T-helper 2 cell treated with Interferon-gamma antibody and Interleukin-4, amounts not matched to agents 5 μg/mL and 100 μg/mL, for 36 hours (primary cell): ENCODE results near the gene RCC1.
"Not testable (repeated sequence)": the region's sequence is repeated elsewhere in the genome, so short reads cannot be mapped to it uniquely, and the experiment has no call there.

ENCODE experiments used
- DNase-seq: peaks from one replicate; pipeline ENCODE4 v3.0.0; 2021; ENCODE audit warnings: low spot score
- H3K27ac Mint-ChIP-seq: one replicate; pipeline ENCODE4 v1.8.0; 2021; ENCODE audit warnings: mild to moderate bottlenecking, mixed read lengths
- H3K27me3 Mint-ChIP-seq: one replicate; pipeline ENCODE4 v1.8.0; 2021; ENCODE audit warnings: low read depth, mixed read lengths
- H3K36me3 Mint-ChIP-seq: one replicate; pipeline ENCODE4 v1.8.0; 2021; ENCODE audit warnings: low read depth, mixed read lengths
- H3K4me1 Mint-ChIP-seq: one replicate; pipeline ENCODE4 v1.8.0; 2021; ENCODE audit warnings: low read depth, mixed read lengths
- H3K4me3 Mint-ChIP-seq: one replicate; pipeline ENCODE4 v1.8.0; 2022; ENCODE audit warnings: mild to moderate bottlenecking, moderate library complexity, mixed read lengths
- H3K9me3 Mint-ChIP-seq: one replicate; pipeline ENCODE4 v1.8.0; 2021; ENCODE audit warnings: mixed read lengths

RCC1 gene

DNA sequence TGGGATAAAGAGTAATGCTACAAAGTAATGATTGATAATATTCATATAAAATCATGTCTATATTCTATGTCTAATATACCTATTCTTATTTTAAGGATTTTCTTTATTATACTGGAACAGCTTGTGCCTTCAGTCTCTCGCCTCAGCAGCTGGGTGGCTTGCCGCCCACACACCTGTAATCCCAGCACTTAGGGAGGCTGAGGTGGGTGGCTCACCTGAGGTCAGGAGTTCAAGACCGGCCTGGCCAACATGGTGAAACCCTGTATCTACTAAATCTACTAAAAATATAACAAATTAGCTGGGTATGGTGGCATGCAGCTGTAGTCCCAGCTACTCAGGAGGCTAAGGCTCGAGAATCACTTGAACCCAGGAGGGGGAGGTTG lies 39.4 kb downstream of the RCC1 start:
- no peaks in the 10 kb centered on the region for H3K9me3 Mint-ChIP-seq
- no peak overlapping the region for H3K4me3 Mint-ChIP-seq
- no peaks in the 10 kb centered on the region for H3K36me3 Mint-ChIP-seq

DNA sequence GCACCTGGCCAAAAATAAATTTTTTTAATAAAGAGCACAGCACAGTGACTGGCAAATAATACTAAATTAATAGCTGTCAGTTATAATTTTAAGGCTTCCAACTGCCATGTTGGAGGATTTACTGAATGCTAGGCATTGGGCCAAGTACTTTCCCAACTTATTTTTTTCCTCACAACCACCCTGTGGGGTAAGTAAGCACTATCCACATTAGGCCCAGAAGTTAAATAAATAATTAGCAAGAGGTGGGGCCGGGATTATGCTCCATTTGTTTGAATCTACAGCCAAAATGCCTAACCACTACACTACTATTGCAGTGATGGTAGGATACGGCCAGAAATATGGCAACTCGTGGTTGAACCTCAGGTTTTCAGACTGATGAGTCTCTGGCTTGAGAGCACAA lies 42.5 kb downstream of the RCC1 start:
- DNase-seq, result no peak
- Mint-ChIP-seq H3K4me3 (no peak overlapping the region), H3K9me3 (no peaks in the 10 kb centered on the region), H3K27ac (no peak overlapping the region), H3K27me3 (no peaks in the 10 kb centered on the region), H3K36me3 (peaks cover 1% of the 10 kb centered on the region), H3K4me1 (peaks cover 6% of the 10 kb centered on the region)

More for the DNA sequence above, 39.4 kb downstream of the RCC1 start:
- no peak for DNase-seq
- H3K27ac Mint-ChIP-seq, result no peak overlapping the region
- no peaks in the 10 kb centered on the region for H3K4me1 Mint-ChIP-seq
- no peaks in the 10 kb centered on the region for H3K27me3 Mint-ChIP-seq

DNA sequence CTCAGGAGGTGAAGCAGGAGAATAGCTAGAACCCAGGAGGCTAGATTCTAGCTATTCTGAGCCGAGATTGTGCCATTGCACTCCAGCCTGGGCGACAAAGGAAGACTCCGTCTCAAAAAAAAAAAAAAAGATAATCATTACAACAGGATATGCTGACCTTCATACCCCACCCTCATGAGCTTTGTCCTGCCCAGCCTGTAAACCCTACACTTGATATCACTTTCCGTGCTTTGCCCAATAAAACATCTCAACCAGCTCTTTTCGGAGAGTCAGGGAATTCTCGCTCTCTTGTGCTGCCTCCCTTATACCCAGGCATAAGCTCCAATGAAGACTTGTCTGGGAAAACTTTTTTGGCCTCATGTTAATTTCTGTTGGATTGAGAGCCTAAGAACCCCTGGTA lies 45.5 kb downstream of the RCC1 start:
- peaks cover 18% of the 10 kb centered on the region for H3K4me1 Mint-ChIP-seq
- H3K36me3 Mint-ChIP-seq, result peaks cover 16% of the 10 kb centered on the region
- H3K4me3 Mint-ChIP-seq, result no peak overlapping the region
- no peak overlapping the region for H3K27ac Mint-ChIP-seq
- no peak for DNase-seq
- no peaks in the 10 kb centered on the region for H3K27me3 Mint-ChIP-seq
- no peaks in the 10 kb centered on the region for H3K9me3 Mint-ChIP-seq

DNA sequence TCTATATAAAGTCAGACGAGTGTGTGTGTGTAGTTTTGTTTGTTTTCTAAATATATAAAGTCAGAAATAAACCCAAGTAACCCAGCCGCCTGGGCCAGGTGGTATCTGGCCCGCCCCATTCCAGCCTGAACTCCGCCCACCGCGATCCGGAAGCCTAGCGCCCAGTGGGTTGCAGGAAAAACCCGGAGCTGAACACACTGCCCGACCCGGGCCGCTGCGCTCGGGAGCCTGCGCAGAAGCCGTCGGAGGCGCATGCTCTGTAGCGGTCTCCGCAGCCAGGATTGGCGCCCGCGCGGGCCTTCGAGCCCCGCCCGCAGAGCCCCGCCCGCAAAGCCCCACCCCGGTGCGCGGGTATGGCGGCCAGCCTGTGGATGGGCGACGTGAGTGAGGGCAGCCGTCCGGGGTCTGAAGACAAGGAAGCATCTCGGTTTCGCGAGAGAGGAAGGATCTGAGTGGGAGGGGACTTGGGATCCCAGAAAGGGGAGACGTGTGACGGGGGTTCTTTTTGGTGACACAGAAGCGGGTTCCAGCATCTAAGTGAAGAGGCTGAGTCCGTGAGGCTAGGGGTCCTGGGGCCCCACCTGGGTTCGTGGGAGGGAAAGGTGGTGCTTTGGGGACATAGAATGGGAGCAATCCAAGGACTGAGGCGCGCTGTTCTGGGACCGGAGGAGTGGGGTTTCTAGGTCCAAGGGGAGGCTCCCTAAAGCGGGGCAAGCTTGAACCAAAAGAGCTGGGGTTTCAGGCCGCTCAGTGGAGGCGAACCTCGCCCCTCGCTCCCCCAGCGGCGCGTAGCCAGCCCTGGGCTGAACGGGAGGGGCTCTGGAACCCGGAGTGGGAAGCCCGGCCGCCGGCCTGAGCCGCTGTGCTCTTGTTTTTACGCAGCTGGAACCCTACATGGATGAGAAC lies 47.2 kb downstream of the RCC1 start, which contains the start of gene TRNAU1AP:
Gene TRNAU1AP, plus strand, starts transcription at position 328 of the 906 bp plus-strand sequence. Its CDS starts 26 bp downstream, at position 354.
- Mint-ChIP-seq H3K27me3 (no peaks in the 10 kb centered on the region), H3K4me1 (peaks cover 18% of the 10 kb centered on the region), H3K27ac (peak within 1 kb of the TSS; percentile 97), H3K36me3 (peaks cover 24% of the 10 kb centered on the region), H3K4me3 (peak within 1 kb of the TSS; percentile 95), H3K9me3 (no peaks in the 10 kb centered on the region)
- DNase-seq, result peak; percentile 99

DNA sequence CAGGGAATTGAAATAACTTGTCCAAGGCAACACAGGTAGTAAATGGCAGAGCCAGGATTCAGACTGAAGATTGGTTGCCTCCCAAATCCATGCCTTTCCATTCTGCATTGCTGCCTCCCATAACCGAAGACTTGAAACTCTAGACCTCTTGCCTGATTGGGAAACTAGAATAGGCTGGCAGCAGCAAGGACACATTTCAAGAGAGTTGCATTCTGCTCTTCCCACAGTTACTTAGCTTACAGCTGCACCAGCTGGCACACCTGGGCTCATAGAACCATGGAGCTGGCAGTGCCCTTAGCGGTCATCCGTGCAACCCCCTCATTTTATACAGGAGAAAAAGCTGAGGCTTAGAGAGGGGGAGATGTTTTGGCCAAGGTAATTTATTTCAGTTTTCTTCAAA lies 55.0 kb downstream of the RCC1 start:
- Mint-ChIP-seq H3K9me3 (no peaks in the 10 kb centered on the region), H3K36me3 (peaks cover 52% of the 10 kb centered on the region), H3K4me3 (no peak overlapping the region), H3K27ac (no peak overlapping the region), H3K27me3 (no peaks in the 10 kb centered on the region), H3K4me1 (no peaks in the 10 kb centered on the region)
- DNase-seq, result no peak

DNA sequence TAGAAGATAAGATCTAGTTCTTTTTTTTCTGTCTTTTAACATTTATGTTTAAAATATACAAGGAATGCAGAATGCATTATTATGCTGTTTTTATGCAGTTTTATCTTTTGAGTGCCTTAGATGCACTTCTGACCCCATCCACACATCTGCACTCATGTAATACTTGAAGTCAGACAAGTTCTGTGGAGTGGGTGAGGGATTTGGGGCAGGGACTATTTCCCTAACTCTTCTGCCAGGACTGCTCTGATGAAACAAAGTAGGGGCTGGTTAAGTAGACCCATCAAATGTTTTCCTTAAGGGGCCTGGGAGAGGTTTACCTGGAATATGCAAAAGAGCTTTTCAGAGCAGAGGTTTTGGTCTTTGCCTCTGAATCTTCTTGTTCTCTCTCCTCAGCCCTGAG lies 58.5 kb downstream of the RCC1 start:
- Mint-ChIP-seq H3K4me3 (no peak overlapping the region), H3K9me3 (no peaks in the 10 kb centered on the region), H3K27me3 (no peaks in the 10 kb centered on the region), H3K27ac (no peak overlapping the region), H3K36me3 (peaks cover 59% of the 10 kb centered on the region), H3K4me1 (no peaks in the 10 kb centered on the region)
- DNase-seq, result no peak

DNA sequence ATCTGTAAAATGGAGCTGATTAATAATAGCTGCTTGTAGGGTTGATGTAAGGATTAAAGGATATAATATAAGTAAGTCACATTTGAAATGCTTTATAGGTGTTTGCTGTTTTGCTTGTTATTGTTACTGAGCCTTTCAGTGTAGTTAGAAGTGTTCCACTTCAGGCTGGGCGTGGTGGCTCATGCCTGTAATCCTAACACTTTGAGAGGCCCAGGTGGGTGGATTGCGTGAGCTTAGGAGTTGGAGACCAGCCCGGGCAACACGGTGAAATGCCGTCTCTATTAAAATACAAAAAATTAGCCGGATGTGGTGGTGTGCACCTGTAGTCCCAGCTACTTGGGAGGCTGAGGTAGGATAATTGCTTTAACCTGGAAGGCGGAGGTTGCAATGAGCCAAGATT lies 59.2 kb downstream of the RCC1 start:
- no peak for DNase-seq
- H3K9me3 Mint-ChIP-seq, result no peaks in the 10 kb centered on the region
- no peak overlapping the region for H3K27ac Mint-ChIP-seq
- no peak overlapping the region for H3K4me3 Mint-ChIP-seq
- no peaks in the 10 kb centered on the region for H3K27me3 Mint-ChIP-seq
- H3K36me3 Mint-ChIP-seq, result peaks cover 54% of the 10 kb centered on the region
- H3K4me1 Mint-ChIP-seq, result no peaks in the 10 kb centered on the region

DNA sequence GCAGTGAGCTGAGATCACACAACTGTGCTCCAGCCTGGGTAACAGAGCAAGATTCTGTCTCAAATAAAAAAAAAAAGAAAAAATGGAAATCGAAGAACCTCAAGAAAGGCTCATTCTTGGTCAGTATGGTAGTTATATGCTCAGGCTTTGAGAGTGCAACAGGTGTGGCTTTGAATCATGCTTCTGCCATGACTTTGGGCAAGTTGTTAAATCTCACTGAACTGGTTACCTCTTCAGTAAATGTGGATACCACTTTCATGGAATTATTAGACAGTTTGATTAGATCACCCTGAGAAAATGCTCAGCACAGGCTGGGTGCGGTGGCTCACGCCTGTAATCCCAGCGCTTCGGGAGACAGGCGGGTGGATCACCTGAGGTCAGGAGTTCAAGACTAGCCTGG lies 59.9 kb downstream of the RCC1 start:
- H3K27ac Mint-ChIP-seq, result no peak overlapping the region
- no peak overlapping the region for H3K4me3 Mint-ChIP-seq
- H3K36me3 Mint-ChIP-seq, result peaks cover 51% of the 10 kb centered on the region
- no peaks in the 10 kb centered on the region for H3K9me3 Mint-ChIP-seq
- no peaks in the 10 kb centered on the region for H3K27me3 Mint-ChIP-seq
- H3K4me1 Mint-ChIP-seq, result no peaks in the 10 kb centered on the region
- DNase-seq, result no peak

DNA sequence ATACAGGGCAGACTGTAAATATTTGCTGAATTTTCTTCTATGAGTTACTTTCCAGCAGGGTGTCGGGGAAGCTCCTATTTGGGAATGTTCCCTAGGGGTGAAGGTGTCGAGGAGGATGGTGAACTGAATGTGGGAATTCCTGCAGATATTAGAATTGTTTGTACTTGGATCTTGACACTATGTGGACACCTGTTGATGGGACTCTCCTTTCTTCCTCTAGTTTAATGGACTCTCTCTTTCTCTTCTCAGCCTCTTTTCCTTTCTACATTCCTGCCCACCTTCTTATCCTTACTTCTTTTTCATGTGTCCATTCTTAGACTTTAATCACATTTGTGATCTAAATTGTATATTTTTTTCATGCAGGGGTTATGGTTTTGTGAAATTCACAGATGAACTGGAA lies 61.1 kb downstream of the RCC1 start:
- Mint-ChIP-seq H3K27me3 (no peaks in the 10 kb centered on the region), H3K4me3 (no peak overlapping the region), H3K4me1 (no peaks in the 10 kb centered on the region), H3K9me3 (no peaks in the 10 kb centered on the region), H3K27ac (no peak overlapping the region), H3K36me3 (peaks cover 49% of the 10 kb centered on the region)
- DNase-seq, result no peak

DNA sequence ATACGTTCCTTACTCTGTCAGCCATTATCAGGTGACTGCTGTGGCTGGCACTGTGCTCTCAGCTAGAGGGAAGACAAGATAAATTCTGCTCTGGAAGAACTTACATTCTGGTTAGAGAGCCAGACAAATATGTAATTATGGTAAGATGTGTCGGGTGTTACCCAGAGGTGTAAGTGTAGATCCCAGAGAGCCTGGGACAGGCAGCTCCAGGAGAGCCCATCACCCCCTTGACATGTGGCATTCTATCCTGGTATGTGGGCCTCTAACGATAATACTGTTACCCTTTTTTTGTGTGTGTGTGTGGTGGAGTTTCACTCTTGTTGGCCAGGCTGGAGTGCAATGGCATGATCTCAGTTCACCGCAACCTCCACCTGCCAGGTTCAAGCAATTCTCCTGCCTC lies 66.1 kb downstream of the RCC1 start:
- Mint-ChIP-seq H3K9me3 (no peaks in the 10 kb centered on the region), H3K27me3 (no peaks in the 10 kb centered on the region), H3K27ac (no peak overlapping the region), H3K36me3 (peaks cover 39% of the 10 kb centered on the region), H3K4me1 (no peaks in the 10 kb centered on the region), H3K4me3 (no peak overlapping the region)
- DNase-seq, result no peak

DNA sequence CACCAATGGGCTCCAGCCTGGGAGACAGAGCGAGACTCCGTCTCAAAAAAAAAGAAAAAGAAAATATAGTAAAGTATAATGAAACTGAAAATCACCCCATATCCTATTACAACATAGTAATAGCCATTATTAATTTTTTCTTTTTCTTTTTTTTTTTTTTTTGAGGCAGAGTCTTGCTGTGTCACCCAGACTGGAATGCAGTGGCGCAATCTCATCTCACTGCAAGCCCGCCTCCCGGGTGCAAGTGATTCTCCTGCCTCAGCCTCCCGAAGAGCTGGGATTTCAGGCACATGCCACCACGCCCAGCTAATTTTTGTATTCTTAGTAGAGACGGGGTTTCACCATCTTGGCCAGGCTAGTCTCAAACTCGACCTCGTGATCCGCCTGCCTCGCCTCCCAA lies 67.0 kb downstream of the RCC1 start:
- H3K36me3 Mint-ChIP-seq, result peaks cover 40% of the 10 kb centered on the region
- not testable (repeated sequence) for H3K4me3 Mint-ChIP-seq, H3K27ac Mint-ChIP-seq, H3K9me3 Mint-ChIP-seq, H3K4me1 Mint-ChIP-seq, H3K27me3 Mint-ChIP-seq, DNase-seq

DNA sequence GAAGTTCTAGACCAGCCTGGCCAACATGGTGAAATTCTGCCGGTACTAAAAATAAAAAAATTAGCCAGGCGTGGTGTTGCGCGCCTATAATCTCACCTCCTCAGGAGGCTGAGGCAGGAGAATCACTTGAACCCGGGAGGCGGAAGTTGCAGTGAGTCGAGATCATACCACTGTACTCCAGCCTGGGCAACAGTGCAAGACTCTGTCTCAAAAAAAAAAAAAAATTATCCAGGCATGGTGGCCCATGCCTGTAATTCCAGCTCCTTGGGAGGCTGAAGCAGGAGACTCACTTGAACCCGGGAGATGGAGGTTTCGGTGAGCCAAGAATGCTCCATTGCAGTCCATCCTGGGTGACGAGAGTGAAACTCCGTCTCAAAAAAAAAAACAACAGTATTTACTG lies 67.7 kb downstream of the RCC1 start:
- Mint-ChIP-seq H3K9me3 (no peaks in the 10 kb centered on the region), H3K4me3 (no peak overlapping the region), H3K36me3 (peaks cover 42% of the 10 kb centered on the region), H3K27ac (no peak overlapping the region), H3K27me3 (no peaks in the 10 kb centered on the region), H3K4me1 (peaks cover 8% of the 10 kb centered on the region)
- no peak for DNase-seq

DNA sequence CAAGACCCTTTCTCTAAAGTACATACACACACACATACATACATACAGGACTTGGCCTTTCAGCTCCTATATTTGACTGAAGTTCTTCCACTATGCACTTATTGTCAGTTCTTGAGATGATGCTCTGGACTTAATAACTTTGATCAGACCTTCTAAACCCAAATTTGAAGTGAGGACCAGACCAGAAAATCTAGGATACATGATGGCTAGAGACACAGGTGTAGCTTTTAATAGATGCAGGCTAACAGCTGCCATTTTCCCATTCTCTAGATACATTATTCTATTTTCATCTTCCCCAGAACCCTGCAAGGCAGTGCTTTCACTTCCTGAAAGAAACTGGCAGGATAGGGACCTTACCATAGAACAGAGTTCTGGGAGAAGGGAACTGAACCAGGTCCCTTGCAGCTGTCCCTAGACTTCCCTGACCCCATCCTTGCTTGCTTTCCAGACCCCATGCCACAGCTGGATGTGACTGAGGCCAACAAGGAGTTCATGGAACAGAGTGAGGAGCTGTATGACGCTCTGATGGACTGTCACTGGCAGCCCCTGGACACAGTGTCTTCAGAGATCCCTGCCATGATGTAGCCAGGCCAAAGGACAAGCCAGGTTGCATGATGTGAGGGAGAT lies 71.3 kb downstream of the RCC1 start:
- Mint-ChIP-seq H3K4me1 (peaks cover 26% of the 10 kb centered on the region), H3K36me3 (peaks cover 53% of the 10 kb centered on the region), H3K27ac (peak overlapping the region; percentile 69), H3K9me3 (no peaks in the 10 kb centered on the region), H3K27me3 (no peaks in the 10 kb centered on the region), H3K4me3 (no peak overlapping the region)
- DNase-seq, result no peak

DNA sequence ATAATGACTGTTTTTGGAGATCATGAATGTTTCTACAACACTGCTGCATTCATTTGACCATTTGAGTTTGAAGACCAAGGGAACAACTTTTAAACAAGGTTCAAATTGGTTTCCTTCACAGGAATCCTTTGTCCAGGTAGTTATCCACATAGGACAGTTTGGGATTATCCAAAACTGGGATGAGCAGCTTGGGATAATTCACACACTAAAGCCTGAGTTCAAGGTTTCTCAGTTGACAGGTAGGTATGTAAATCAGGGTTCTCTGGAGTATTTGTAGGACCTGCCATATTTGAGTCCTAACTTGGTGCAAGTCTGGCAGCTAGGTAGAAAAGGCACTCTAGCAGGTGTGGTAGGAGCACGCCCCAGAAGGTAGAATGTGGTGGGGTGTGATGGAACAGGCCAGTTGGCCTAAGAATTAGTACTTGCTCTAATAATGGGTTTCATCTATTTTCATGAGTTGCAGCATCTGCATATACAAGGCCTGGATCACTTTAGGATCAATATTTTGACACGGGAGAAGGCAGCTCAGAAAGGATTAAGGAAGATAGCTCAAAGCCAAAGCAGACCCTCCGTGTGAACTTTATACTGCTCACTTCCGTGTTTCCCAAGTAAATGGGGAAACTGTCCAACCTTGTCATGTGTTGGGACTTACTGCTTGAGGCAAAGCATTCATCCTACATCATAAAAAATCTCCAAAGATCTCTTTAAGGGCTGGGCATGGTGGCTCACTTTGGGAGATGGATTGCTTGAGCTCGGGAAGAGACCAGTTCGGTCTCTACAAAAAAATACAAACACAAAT lies 72.1 kb downstream of the RCC1 start:
- no peak for DNase-seq
- Mint-ChIP-seq H3K4me1 (peaks cover 31% of the 10 kb centered on the region), H3K27ac (peak overlapping the region; percentile 69), H3K36me3 (peaks cover 53% of the 10 kb centered on the region), H3K27me3 (no peaks in the 10 kb centered on the region), H3K4me3 (peak overlapping the region; percentile 36), H3K9me3 (no peaks in the 10 kb centered on the region)
